NT2/D1 (cell line): ENCODE data around the gene COL26A1.

Experiments
- DNase-seq: peaks from one replicate; pipeline ENCODE4 v3.0.0-alpha.2; 2011; ENCODE audit warnings: low read depth, low spot score
- H3K27me3 ChIP-seq: 2 replicates; pipeline ENCODE4 v1.6.0; 2011; ENCODE audit warnings: mild to moderate bottlenecking; ENCODE audit not compliant: insufficient read length, insufficient read depth
- H3K36me3 ChIP-seq: 2 replicates; pipeline ENCODE4 v1.6.1; 2011; ENCODE audit warnings: mild to moderate bottlenecking, low read length, mixed read lengths; ENCODE audit not compliant: insufficient read depth, insufficient read length
- H3K4me1 ChIP-seq: 2 replicates; pipeline ENCODE4 v1.5.1; 2011; ENCODE audit not compliant: insufficient read depth, insufficient read length
- H3K4me3 ChIP-seq: 2 replicates; pipeline ENCODE4 v1.5.1; 2011; ENCODE audit warnings: low read depth; ENCODE audit not compliant: insufficient read length
- H3K9ac ChIP-seq: 2 replicates; pipeline ENCODE4 v1.6.0; 2011; ENCODE audit warnings: low read depth; ENCODE audit not compliant: insufficient read length
- H3K9me3 ChIP-seq: 2 replicates; pipeline ENCODE4 v1.5.1; 2011; ENCODE audit warnings: mild to moderate bottlenecking, low read length; ENCODE audit not compliant: insufficient read depth
- SUZ12 ChIP-seq: IDR thresholded peaks from 2 replicates; pipeline ENCODE4 v1.6.1; 2011; ENCODE audit not compliant: insufficient read length, insufficient read depth; ENCODE audit errors: extremely low read depth
- YY1 ChIP-seq: IDR thresholded peaks from 2 replicates; pipeline ENCODE4 v1.6.1; 2011; ENCODE audit not compliant: insufficient read length, insufficient read depth
- ZNF274 ChIP-seq: IDR thresholded peaks from 2 replicates; pipeline ENCODE4 v1.6.1; 2011; ENCODE audit warnings: mild to moderate bottlenecking, low read depth, low read length

COL26A1 gene

GRCh38 chr7:101537935-101538595 lies 175.4 kb downstream of the COL26A1 start:
- Histone ChIP-seq H3K36me3 (peaks cover 12% of the 10 kb centered on the region), H3K9me3 (no peaks in the 10 kb centered on the region), H3K27me3 (no peaks in the 10 kb centered on the region), H3K9ac (no peak overlapping the region), H3K4me1 (peaks cover 9% of the 10 kb centered on the region), H3K4me3 (no peak overlapping the region)
- DNase-seq, result no peak
- TF ChIP-seq YY1 (no peak), SUZ12 (no peak), ZNF274 (no peak)

GRCh38 chr7:101538596-101539459 lies 176.2 kb downstream of the COL26A1 start:
- Histone ChIP-seq H3K4me1 (peaks cover 9% of the 10 kb centered on the region), H3K27me3 (no peaks in the 10 kb centered on the region), H3K9ac (peak overlapping the region; percentile 61), H3K36me3 (peaks cover 20% of the 10 kb centered on the region), H3K9me3 (no peaks in the 10 kb centered on the region), H3K4me3 (no peak overlapping the region)
- DNase-seq, result peak; percentile 39
- TF ChIP-seq ZNF274 (no peak), YY1 (no peak), SUZ12 (no peak)

- Histone ChIP-seq H3K9ac (no peak overlapping the region), H3K27me3 (no peaks in the 10 kb centered on the region), H3K4me3 (no peak overlapping the region), H3K4me1 (peaks cover 9% of the 10 kb centered on the region), H3K36me3 (peaks cover 23% of the 10 kb centered on the region), H3K9me3 (no peaks in the 10 kb centered on the region)
- TF ChIP-seq YY1 (no peak), SUZ12 (no peak), ZNF274 (no peak)
- DNase-seq, result no peak
Measured at GRCh38 chr7:101539784-101540183, 177.1 kb downstream of the COL26A1 start.

GRCh38 chr7:101542527-101543241 lies 180.0 kb downstream of the COL26A1 start:
- TF ChIP-seq SUZ12, result no peak
- TF ChIP-seq YY1, result no peak
- TF ChIP-seq ZNF274, result no peak
- no peaks in the 10 kb centered on the region for H3K9me3 ChIP-seq
- H3K36me3 ChIP-seq, result peaks cover 43% of the 10 kb centered on the region
- peaks cover 2% of the 10 kb centered on the region for H3K4me1 ChIP-seq
- H3K4me3 ChIP-seq, result no peak overlapping the region
- DNase-seq, result peak; percentile 65
- H3K27me3 ChIP-seq, result no peaks in the 10 kb centered on the region
- H3K9ac ChIP-seq, result peak overlapping the region; percentile 44

- Histone ChIP-seq H3K4me3 (no peak overlapping the region), H3K36me3 (peaks cover 50% of the 10 kb centered on the region), H3K9me3 (no peaks in the 10 kb centered on the region), H3K4me1 (peaks cover 2% of the 10 kb centered on the region), H3K27me3 (no peaks in the 10 kb centered on the region), H3K9ac (no peak overlapping the region)
- TF ChIP-seq ZNF274 (no peak), YY1 (no peak), SUZ12 (no peak)
- DNase-seq, result no peak
Measured at GRCh38 chr7:101543242-101543766, 180.6 kb downstream of the COL26A1 start.

GRCh38 chr7:101543846-101544245 lies 181.2 kb downstream of the COL26A1 start:
- H3K36me3 ChIP-seq, result peaks cover 50% of the 10 kb centered on the region
- TF ChIP-seq SUZ12, result no peak
- no peak for TF ChIP-seq YY1
- no peak for TF ChIP-seq ZNF274
- H3K9ac ChIP-seq, result no peak overlapping the region
- no peaks in the 10 kb centered on the region for H3K27me3 ChIP-seq
- no peak for DNase-seq
- H3K4me3 ChIP-seq, result no peak overlapping the region
- H3K9me3 ChIP-seq, result no peaks in the 10 kb centered on the region
- H3K4me1 ChIP-seq, result no peaks in the 10 kb centered on the region
